HL-60 (cell line): ENCODE measurements around the gene GRM8.

Experiments used
- CTCF ChIP-seq: IDR thresholded peaks from one replicate; pipeline ENCODE4 v1.5.1; 2011; ENCODE audit warnings: low read length, control low read depth, inconsistent platforms; ENCODE audit not compliant: insufficient read depth
- GABPA ChIP-seq: IDR thresholded peaks from 2 replicates; pipeline ENCODE4 v1.6.1; 2012; ENCODE audit warnings: low read depth
- POLR2AphosphoS5 ChIP-seq: IDR thresholded peaks from 2 replicates; pipeline ENCODE4 v1.6.1; 2012; ENCODE audit warnings: low read depth

GRCh38 chr7:126656165-126656564, 596.6 kb downstream of the GRM8 start:
- TF ChIP-seq CTCF (no peak), GABPA (no peak), POLR2AphosphoS5 (no peak)
